Osteoblast (primary cell): ENCODE data around the gene GNAZ. TPM values are rescaled to one million over a fixed set of nuclear protein-coding genes. Genes with fewer than 3 reads are reported as not detected.

Experiments
- DNase-seq: peaks from one replicate; pipeline ENCODE4 v3.0.0; 2011; ENCODE audit warnings: low spot score, mixed read lengths; ENCODE audit not compliant: insufficient read length; ENCODE audit errors: missing footprints
- H2AFZ ChIP-seq: 2 replicates; pipeline ENCODE4 v1.6.0; 2011; ENCODE audit warnings: mild to moderate bottlenecking, low read length
- H3K27ac ChIP-seq: 2 replicates; pipeline ENCODE4 v1.5.1; 2011; ENCODE audit warnings: mild to moderate bottlenecking, low read depth, low read length, moderate library complexity
- H3K27me3 ChIP-seq: 2 replicates; pipeline ENCODE4 v1.6.0; 2012; ENCODE audit warnings: mild to moderate bottlenecking, control low read depth, inconsistent platforms, low read length, moderate library complexity; ENCODE audit not compliant: insufficient read depth
- H3K36me3 ChIP-seq: 2 replicates; pipeline ENCODE4 v1.5.1; 2011; ENCODE audit warnings: mild to moderate bottlenecking, low read length, control low read depth, moderate library complexity; ENCODE audit not compliant: insufficient read depth
- H3K4me1 ChIP-seq: 2 replicates; pipeline ENCODE4 v1.5.1; 2011; ENCODE audit warnings: mild to moderate bottlenecking, low read length, control low read depth, moderate library complexity; ENCODE audit not compliant: insufficient read depth
- H3K4me2 ChIP-seq: 2 replicates; pipeline ENCODE4 v1.6.0; 2011; ENCODE audit warnings: mild to moderate bottlenecking, low read length; ENCODE audit not compliant: insufficient read depth
- H3K4me3 ChIP-seq: fragments of 200-600 bp; sonication (generic); 3 replicates; pipeline ENCODE4 v1.5.1; 2012; ENCODE audit warnings: mild to moderate bottlenecking, low read length, inconsistent platforms; ENCODE audit not compliant: insufficient read depth
- H3K79me2 ChIP-seq: 2 replicates; pipeline ENCODE4 v1.6.0; 2012; ENCODE audit warnings: mild to moderate bottlenecking, low read length, control low read depth, inconsistent platforms; ENCODE audit not compliant: insufficient read depth
- H3K9me3 ChIP-seq: 2 replicates; pipeline ENCODE4 v1.5.1; 2011; ENCODE audit warnings: low read depth, low read length, control low read depth
- H4K20me1 ChIP-seq: 2 replicates; pipeline ENCODE4 v1.6.0; 2012; ENCODE audit warnings: mild to moderate bottlenecking, low read length, control low read depth; ENCODE audit not compliant: insufficient read depth
- CTCF ChIP-seq: IDR thresholded peaks from 2 replicates; pipeline ENCODE4 v1.5.1; 2011; ENCODE audit warnings: mild to moderate bottlenecking, low read depth, low read length, moderate library complexity; ENCODE audit errors: extremely low read depth
- total RNA-seq: library from RNA; depleted of rRNA; stranded (reverse); fragments of >200 nt; gene quantifications from 2 replicates; pipeline ENCODE4 v1.2.3, GENCODE V29; 2012

Gene GNAZ
- total RNA-seq, 1 donor, result 0.72 TPM

DNA sequence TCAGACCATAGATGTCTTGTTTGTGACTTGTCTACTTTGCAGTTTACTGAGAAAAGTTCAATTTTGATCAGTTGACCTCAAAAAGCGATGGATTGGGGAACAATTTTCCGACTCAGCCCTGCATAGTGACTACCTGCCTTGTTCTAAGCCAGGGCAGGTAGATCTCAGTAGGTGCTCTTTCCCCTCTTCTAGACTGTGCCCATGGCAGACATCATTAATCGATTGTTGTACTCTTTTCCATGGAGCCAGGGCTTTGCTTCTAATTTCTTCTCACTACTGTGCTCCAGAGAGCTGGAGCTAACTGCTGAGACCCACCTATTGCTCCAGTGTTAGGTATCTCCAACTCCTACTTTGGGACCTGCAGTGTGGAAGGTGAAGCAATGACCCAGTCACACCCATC, 84.8 kb downstream of the GNAZ start:
- H2AFZ ChIP-seq, result no peak overlapping the region
- H3K36me3 ChIP-seq, result no peaks in the 10 kb centered on the region
- H3K4me1 ChIP-seq, result no peaks in the 10 kb centered on the region
- H3K79me2 ChIP-seq, result no peaks in the 10 kb centered on the region
- H3K27ac ChIP-seq, result no peak overlapping the region
- no peaks in the 10 kb centered on the region for H4K20me1 ChIP-seq
- no peak for TF ChIP-seq CTCF
- no peak for DNase-seq
- H3K4me2 ChIP-seq, result no peak overlapping the region
- H3K27me3 ChIP-seq, result no peaks in the 10 kb centered on the region
- no peak overlapping the region for H3K4me3 ChIP-seq
- H3K9me3 ChIP-seq, result no peaks in the 10 kb centered on the region

- H3K9me3 ChIP-seq, result no peaks in the 10 kb centered on the region
- H2AFZ ChIP-seq, result no peak overlapping the region
- H3K27me3 ChIP-seq, result no peaks in the 10 kb centered on the region
- H3K27ac ChIP-seq, result no peak overlapping the region
- no peaks in the 10 kb centered on the region for H3K4me1 ChIP-seq
- H3K4me3 ChIP-seq, result no peak overlapping the region
- H4K20me1 ChIP-seq, result no peaks in the 10 kb centered on the region
- H3K4me2 ChIP-seq, result no peak overlapping the region
- no peaks in the 10 kb centered on the region for H3K79me2 ChIP-seq
- TF ChIP-seq CTCF, result no peak
- no peak for DNase-seq
- H3K36me3 ChIP-seq, result no peaks in the 10 kb centered on the region
These were observed 85.5 kb downstream of the GNAZ start for GRCh38 chr22:23155831-23156230.

GRCh38 chr22:23156286-23156685, 86.0 kb downstream of the GNAZ start:
- Histone ChIP-seq H3K4me3 (no peak overlapping the region), H3K9me3 (no peaks in the 10 kb centered on the region), H3K4me2 (no peak overlapping the region), H3K4me1 (no peaks in the 10 kb centered on the region), H3K27ac (no peak overlapping the region), H3K79me2 (no peaks in the 10 kb centered on the region), H2AFZ (no peak overlapping the region), H3K36me3 (no peaks in the 10 kb centered on the region), H4K20me1 (no peaks in the 10 kb centered on the region), H3K27me3 (no peaks in the 10 kb centered on the region)
- TF ChIP-seq CTCF, result no peak
- DNase-seq, result peak; percentile 67

- TF ChIP-seq CTCF, result no peak
- Histone ChIP-seq H3K27me3 (no peaks in the 10 kb centered on the region), H3K4me3 (no peak overlapping the region), H3K79me2 (no peaks in the 10 kb centered on the region), H3K9me3 (no peaks in the 10 kb centered on the region), H2AFZ (no peak overlapping the region), H3K4me2 (no peak overlapping the region), H3K27ac (no peak overlapping the region), H3K4me1 (no peaks in the 10 kb centered on the region), H3K36me3 (no peaks in the 10 kb centered on the region), H4K20me1 (no peaks in the 10 kb centered on the region)
- no peak for DNase-seq
These were observed 87.5 kb downstream of the GNAZ start for GRCh38 chr22:23157560-23158515.
